Lower leg skin (tissue), 3 donors: ENCODE results near the gene ZC3H6.

Experiments
- POLR2A ChIP-seq, 2 donors: fragments of 450-650 bp; IDR thresholded peaks; one replicate each; pipeline ENCODE4 v1.6.1; 2016 to 2017; ENCODE audit warnings: antibody characterized with exemption in 2 of 2, mild to moderate bottlenecking in 1 of 2, moderate library complexity in 1 of 2
- TF ChIP-seq, protein P1 (sequence below), 3 donors: fragments of 450-650 bp; IDR thresholded peaks; one replicate each; pipeline ENCODE4 v1.5.1; 2016; ENCODE audit warnings: antibody characterized with exemption in 3 of 3, mild to moderate bottlenecking in 3 of 3, moderate library complexity in 2 of 3

DNA sequence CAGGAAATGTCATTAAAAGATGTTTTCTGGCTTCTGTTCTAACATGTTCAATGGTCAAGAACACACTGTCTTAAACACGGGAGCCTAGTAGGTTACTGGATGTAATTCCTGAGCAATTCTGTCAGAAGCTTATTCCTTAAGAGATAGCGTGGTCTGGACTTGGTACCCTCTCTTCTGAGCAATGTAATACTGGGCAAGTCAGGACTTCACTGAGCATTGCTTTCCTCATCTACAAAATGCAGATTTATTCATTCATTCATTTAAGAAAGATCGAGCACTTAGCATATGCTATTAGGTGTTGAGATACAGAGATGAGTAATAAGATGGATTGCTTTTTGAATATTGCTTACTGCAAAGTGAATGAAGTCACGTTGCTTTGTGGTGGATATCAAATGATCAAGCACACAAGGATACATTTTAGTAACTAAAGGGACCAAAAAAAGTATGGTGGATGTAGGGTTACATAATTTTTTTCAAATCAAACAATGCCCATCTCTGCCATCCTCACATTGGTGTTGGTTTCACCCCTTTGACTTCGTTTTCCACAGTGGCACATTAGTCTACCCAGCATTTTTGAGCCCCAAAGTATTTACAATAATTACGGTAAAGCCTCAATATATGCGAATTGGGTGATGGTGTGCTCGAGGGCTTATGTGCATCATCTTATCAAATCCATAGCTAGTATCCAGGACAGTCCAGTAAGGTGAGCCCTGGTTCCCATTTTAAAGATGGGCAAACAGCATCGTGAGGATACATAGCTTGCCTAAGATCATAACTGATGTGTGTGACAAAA, 65.3 kb downstream of the ZC3H6 start:
- TF ChIP-seq, protein P1, sequence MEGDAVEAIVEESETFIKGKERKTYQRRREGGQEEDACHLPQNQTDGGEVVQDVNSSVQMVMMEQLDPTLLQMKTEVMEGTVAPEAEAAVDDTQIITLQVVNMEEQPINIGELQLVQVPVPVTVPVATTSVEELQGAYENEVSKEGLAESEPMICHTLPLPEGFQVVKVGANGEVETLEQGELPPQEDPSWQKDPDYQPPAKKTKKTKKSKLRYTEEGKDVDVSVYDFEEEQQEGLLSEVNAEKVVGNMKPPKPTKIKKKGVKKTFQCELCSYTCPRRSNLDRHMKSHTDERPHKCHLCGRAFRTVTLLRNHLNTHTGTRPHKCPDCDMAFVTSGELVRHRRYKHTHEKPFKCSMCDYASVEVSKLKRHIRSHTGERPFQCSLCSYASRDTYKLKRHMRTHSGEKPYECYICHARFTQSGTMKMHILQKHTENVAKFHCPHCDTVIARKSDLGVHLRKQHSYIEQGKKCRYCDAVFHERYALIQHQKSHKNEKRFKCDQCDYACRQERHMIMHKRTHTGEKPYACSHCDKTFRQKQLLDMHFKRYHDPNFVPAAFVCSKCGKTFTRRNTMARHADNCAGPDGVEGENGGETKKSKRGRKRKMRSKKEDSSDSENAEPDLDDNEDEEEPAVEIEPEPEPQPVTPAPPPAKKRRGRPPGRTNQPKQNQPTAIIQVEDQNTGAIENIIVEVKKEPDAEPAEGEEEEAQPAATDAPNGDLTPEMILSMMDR (IDR thresholded peaks at IDR 0.05) = no peak
- no peak for TF ChIP-seq POLR2A (IDR thresholded peaks at IDR 0.05)
